Smooth muscle cell (in vitro differentiated cells): ENCODE data around the gene IQGAP3. TPM values are rescaled to one million over a fixed set of nuclear protein-coding genes. Genes with fewer than 3 reads are reported as not detected.
"Not testable (repeated sequence)": the region's sequence is repeated elsewhere in the genome, so short reads cannot be mapped to it uniquely, and the experiment has no call there.

Source experiments
- DNase-seq: peaks from one replicate; lab custom pipeline; 2025; ENCODE audit not compliant: unreplicated experiment; lab: John Stamatoyannopoulos, UW
- H2AFZ ChIP-seq: fragments of 200-600 bp; sonication (generic); 2 replicates; pipeline ENCODE4 v1.6.0; 2016; ENCODE audit warnings: antibody characterized with exemption, low read depth, mild to moderate bottlenecking
- H3F3A ChIP-seq: fragments of 200-600 bp; sonication (generic); 2 replicates; pipeline ENCODE4 v1.6.0; 2017; ENCODE audit warnings: antibody characterized with exemption, low read depth
- H3K27ac ChIP-seq: fragments of 200-600 bp; sonication (generic); 2 replicates; pipeline ENCODE4 v1.5.1; 2016; ENCODE audit warnings: low read depth, mild to moderate bottlenecking
- H3K27me3 ChIP-seq: fragments of 200-600 bp; sonication (generic); 2 replicates; pipeline ENCODE4 v1.6.1; 2016; ENCODE audit warnings: low read depth, mild to moderate bottlenecking
- H3K36me3 ChIP-seq: fragments of 200-600 bp; sonication (generic); 2 replicates; pipeline ENCODE4 v1.5.1; 2016; ENCODE audit warnings: low read depth
- H3K4me1 ChIP-seq: fragments of 200-600 bp; sonication (generic); 2 replicates; pipeline ENCODE4 v1.5.1; 2016; ENCODE audit warnings: low read depth
- H3K4me2 ChIP-seq: fragments of 200-600 bp; sonication (generic); 2 replicates; pipeline ENCODE4 v1.6.0; 2016; ENCODE audit warnings: mild to moderate bottlenecking
- H3K4me3 ChIP-seq: fragments of 200-600 bp; sonication (generic); 2 replicates; pipeline ENCODE4 v1.5.1; 2016; ENCODE audit warnings: mild to moderate bottlenecking
- H3K79me2 ChIP-seq: fragments of 200-600 bp; sonication (generic); 2 replicates; pipeline ENCODE4 v1.6.0; 2016; ENCODE audit warnings: low read depth, mild to moderate bottlenecking
- H3K9ac ChIP-seq: fragments of 200-600 bp; sonication (generic); 2 replicates; pipeline ENCODE4 v1.6.0; 2016; ENCODE audit warnings: low read depth
- H3K9me3 ChIP-seq: fragments of 200-600 bp; sonication (generic); replicated peaks from 2 replicates; pipeline ENCODE4 v1.5.1; 2016; ENCODE audit warnings: low read depth
- H4K20me1 ChIP-seq: fragments of 200-600 bp; sonication (generic); 2 replicates; pipeline ENCODE4 v1.6.0; 2016; ENCODE audit warnings: low read depth
- WGBS: methylation state at CpG from one replicate; pipeline ENCODE4 v1.1.7; 2016; ENCODE audit warnings: low lambda C conversion rate; 5-methylcytosine and 5-hydroxymethylcytosine counted together
- polyA plus RNA-seq: library from polyadenylated mRNA; unstranded; fragments of >200 nt; fragmentation: Nextera tagmentation; extraction: Ambion mirVana; gene quantifications from 2 replicates; pipeline ENCODE4 v1.2.1, GENCODE V29; 2016
- total RNA-seq: library from RNA; depleted of rRNA; stranded (reverse); fragments of >200 nt; gene quantifications from 2 replicates; pipeline ENCODE4 v1.2.3, GENCODE V29; 2014
- TF ChIP-seq, protein P1 (sequence below): fragments of 200-600 bp; sonication (generic); IDR thresholded peaks from 2 replicates; pipeline ENCODE4 v1.5.1; 2017; ENCODE audit warnings: borderline replicate concordance, mild to moderate bottlenecking, antibody characterized with exemption; ENCODE audit not compliant: insufficient read depth, poor library complexity, severe bottlenecking

IQGAP3 gene
- total and polyA plus RNA-seq, 2 experiments from 2014 or later: 2.6 to 2.9 TPM

DNA sequence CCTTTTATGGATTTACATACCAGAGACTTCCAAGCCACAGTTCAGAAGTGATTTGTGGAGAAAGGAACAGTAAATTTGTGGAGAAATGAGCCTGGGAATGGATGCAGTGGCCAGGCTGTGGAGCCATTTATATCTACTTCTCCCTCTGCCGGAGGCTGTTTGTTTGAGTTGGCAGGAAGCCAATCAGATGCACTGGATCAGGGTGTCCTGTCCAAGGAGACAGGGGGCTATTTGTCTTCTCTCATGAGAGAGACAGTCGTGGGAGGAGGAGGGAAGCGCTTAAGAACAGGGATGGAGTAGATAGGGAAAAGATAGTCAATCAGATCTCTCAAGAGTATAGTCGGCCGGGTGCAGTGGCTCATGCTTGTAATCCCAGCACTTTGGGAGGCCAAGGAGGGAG lies 44.1 kb upstream of the IQGAP3 start:
- TF ChIP-seq, protein P1, sequence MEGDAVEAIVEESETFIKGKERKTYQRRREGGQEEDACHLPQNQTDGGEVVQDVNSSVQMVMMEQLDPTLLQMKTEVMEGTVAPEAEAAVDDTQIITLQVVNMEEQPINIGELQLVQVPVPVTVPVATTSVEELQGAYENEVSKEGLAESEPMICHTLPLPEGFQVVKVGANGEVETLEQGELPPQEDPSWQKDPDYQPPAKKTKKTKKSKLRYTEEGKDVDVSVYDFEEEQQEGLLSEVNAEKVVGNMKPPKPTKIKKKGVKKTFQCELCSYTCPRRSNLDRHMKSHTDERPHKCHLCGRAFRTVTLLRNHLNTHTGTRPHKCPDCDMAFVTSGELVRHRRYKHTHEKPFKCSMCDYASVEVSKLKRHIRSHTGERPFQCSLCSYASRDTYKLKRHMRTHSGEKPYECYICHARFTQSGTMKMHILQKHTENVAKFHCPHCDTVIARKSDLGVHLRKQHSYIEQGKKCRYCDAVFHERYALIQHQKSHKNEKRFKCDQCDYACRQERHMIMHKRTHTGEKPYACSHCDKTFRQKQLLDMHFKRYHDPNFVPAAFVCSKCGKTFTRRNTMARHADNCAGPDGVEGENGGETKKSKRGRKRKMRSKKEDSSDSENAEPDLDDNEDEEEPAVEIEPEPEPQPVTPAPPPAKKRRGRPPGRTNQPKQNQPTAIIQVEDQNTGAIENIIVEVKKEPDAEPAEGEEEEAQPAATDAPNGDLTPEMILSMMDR: no peak
- H4K20me1 ChIP-seq: no peaks in the 10 kb centered on the region
- no peaks in the 10 kb centered on the region for H3F3A ChIP-seq
- no peaks in the 10 kb centered on the region for H3K9me3 ChIP-seq
- peaks cover 24% of the 10 kb centered on the region for H3K27me3 ChIP-seq
- peak overlapping the region; percentile 67 for H3K4me2 ChIP-seq
- H3K9ac ChIP-seq: no peak overlapping the region
- H2AFZ ChIP-seq: no peak overlapping the region
- H3K4me1 ChIP-seq: no peaks in the 10 kb centered on the region
- H3K79me2 ChIP-seq: no peaks in the 10 kb centered on the region
- WGBS: 20% methylated on average over 5 of the region's 5 CpGs
- H3K36me3 ChIP-seq: no peaks in the 10 kb centered on the region
- no peak overlapping the region for H3K4me3 ChIP-seq
- no peak for DNase-seq
- H3K27ac ChIP-seq: no peak overlapping the region

DNA sequence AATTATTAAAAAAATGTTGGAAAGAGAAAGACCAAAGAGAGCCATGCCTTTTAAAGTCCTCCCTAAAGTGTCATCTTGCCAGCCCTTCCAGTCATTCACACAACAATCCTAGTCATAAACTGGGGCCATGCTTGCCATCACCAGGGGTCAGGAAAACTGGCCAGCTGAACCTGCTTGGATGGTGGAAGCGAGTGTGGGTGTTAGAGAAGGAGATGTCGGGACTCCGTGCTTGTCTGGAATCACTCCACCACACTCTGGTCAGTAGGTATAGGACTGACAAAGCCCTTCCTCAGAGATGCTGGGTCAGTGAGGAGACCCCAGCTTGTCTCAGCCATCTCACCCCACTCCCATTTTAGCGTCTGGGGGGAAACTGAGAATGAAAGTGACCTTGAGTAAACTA lies 43.6 kb upstream of the IQGAP3 start:
- Histone ChIP-seq H4K20me1 (no peaks in the 10 kb centered on the region), H3K36me3 (no peaks in the 10 kb centered on the region), H3K9me3 (no peaks in the 10 kb centered on the region), H3K4me3 (no peak overlapping the region), H3K4me2 (peak overlapping the region; percentile 67), H3F3A (no peaks in the 10 kb centered on the region), H3K27ac (no peak overlapping the region), H3K9ac (no peak overlapping the region), H3K27me3 (peaks cover 19% of the 10 kb centered on the region), H3K79me2 (no peaks in the 10 kb centered on the region), H2AFZ (no peak overlapping the region), H3K4me1 (no peaks in the 10 kb centered on the region)
- DNase-seq: no peak
- TF ChIP-seq, protein P1: no peak
- 30% methylated on average over 4 of the region's 4 CpGs for WGBS

DNA sequence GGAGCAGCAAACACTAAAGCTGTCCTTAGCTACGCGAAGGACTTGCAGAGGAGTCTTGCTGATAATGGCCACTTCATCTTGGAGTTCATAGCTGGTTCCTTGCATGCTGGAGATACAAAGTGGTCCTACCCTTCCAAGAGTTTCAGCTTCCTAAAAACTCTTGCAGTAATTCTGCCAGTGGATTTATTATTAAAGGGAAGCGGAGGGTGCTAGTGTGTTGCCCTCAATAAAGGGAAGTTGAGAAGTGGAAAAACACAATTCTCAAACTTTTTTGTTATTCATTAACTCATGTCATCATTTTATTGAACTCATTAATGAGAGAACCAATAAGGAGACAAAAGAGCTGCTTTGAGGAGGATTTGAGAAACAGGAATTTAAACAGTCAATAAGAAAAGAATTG lies 40.3 kb upstream of the IQGAP3 start:
- H2AFZ ChIP-seq: no peak overlapping the region
- H3K27ac ChIP-seq: no peak overlapping the region
- H3K9ac ChIP-seq: no peak overlapping the region
- H4K20me1 ChIP-seq: no peaks in the 10 kb centered on the region
- H3K4me1 ChIP-seq: no peaks in the 10 kb centered on the region
- no peaks in the 10 kb centered on the region for H3K27me3 ChIP-seq
- WGBS: 73% methylated on average over 3 of the region's 3 CpGs
- no peaks in the 10 kb centered on the region for H3K9me3 ChIP-seq
- TF ChIP-seq, protein P1: no peak
- no peaks in the 10 kb centered on the region for H3K36me3 ChIP-seq
- no peaks in the 10 kb centered on the region for H3K79me2 ChIP-seq
- no peak overlapping the region for H3K4me3 ChIP-seq
- no peak for DNase-seq
- no peaks in the 10 kb centered on the region for H3F3A ChIP-seq
- no peak overlapping the region for H3K4me2 ChIP-seq

DNA sequence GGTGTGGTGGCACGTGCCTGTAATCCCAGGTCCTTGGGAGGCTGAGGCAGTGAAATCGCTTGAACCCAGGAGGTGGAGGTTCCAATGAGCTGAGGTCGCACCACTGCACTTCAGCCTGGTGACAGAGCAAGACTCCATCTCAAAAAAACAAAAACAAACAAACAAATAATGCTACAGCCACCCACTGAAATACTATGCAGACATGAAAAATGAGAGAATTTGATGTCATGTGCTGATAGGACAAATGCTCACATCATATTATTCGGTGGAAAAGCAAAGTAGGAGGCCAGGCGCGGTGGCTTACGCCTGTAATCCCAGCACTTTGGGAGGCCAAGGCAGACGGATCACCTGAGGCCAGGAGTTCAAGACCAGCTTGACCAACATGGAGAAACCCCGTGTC lies 37.7 kb upstream of the IQGAP3 start:
- not testable (repeated sequence) for H3K4me2 ChIP-seq, H4K20me1 ChIP-seq, H3K36me3 ChIP-seq, H3K4me1 ChIP-seq, H2AFZ ChIP-seq, H3K27me3 ChIP-seq, H3K9ac ChIP-seq, H3K9me3 ChIP-seq, H3K27ac ChIP-seq, DNase-seq, H3F3A ChIP-seq, H3K79me2 ChIP-seq, H3K4me3 ChIP-seq
- WGBS: 88% methylated on average over 9 of the region's 9 CpGs
